NCI-H526 treated with DMSO at 0.1 percent for 48 hours (cell line): ENCODE results near the gene POTEG.
"Not testable (repeated sequence)": the region's sequence is repeated elsewhere in the genome, so short reads cannot be mapped to it uniquely, and the experiment has no call there.

Source experiments
- DNase-seq: peaks from one replicate; lab custom pipeline; 2025; lab: John Stamatoyannopoulos, UW

Gene POTEG

GRCh38 chr14:19434241-19434640 lies at the start of gene POTEG:
Gene POTEG, minus strand, starts transcription at chr14:19434341. Its CDS starts 52 bp downstream, at chr14:19434289.
- DNase-seq: not testable (repeated sequence)

- not testable (repeated sequence) for DNase-seq
These were observed 48.0 kb upstream of the POTEG start for GRCh38 chr14:19482093-19482492.

GRCh38 chr14:19481421-19481820 lies 47.3 kb upstream of the POTEG start:
- not testable (repeated sequence) for DNase-seq

GRCh38 chr14:19480491-19480890 lies 46.4 kb upstream of the POTEG start:
- DNase-seq: not testable (repeated sequence)

GRCh38 chr14:19445761-19446160 lies 11.6 kb upstream of the POTEG start:
- DNase-seq: not testable (repeated sequence)

- not testable (repeated sequence) for DNase-seq
These were observed 5.7 kb upstream of the POTEG start for GRCh38 chr14:19439826-19440225.

- not testable (repeated sequence) for DNase-seq
These were observed 5.1 kb upstream of the POTEG start for GRCh38 chr14:19439219-19439618.

GRCh38 chr14:19437126-19437443 lies 2.9 kb upstream of the POTEG start:
- DNase-seq: not testable (repeated sequence)

GRCh38 chr14:19436311-19437125 lies 2.4 kb upstream of the POTEG start:
- DNase-seq: not testable (repeated sequence)

GRCh38 chr14:19435852-19436251 lies 1.7 kb upstream of the POTEG start:
- not testable (repeated sequence) for DNase-seq

GRCh38 chr14:19434891-19435290 lies 750 bp upstream of the POTEG start:
- not testable (repeated sequence) for DNase-seq

GRCh38 chr14:19433765-19434164 lies 376 bp downstream of the POTEG start:
- DNase-seq: not testable (repeated sequence)

- not testable (repeated sequence) for DNase-seq
These were observed 25.6 kb downstream of the POTEG start for GRCh38 chr14:19408519-19408918.

GRCh38 chr14:19402097-19402496 lies 32.0 kb downstream of the POTEG start:
- not testable (repeated sequence) for DNase-seq

GRCh38 chr14:19394727-19395126 lies 39.4 kb downstream of the POTEG start:
- DNase-seq: not testable (repeated sequence)

- DNase-seq: not testable (repeated sequence)
These were observed 43.9 kb downstream of the POTEG start for GRCh38 chr14:19390230-19390629.

GRCh38 chr14:19388741-19389140 lies 45.4 kb downstream of the POTEG start:
- not testable (repeated sequence) for DNase-seq

- DNase-seq: not testable (repeated sequence)
These were observed 47.1 kb downstream of the POTEG start for GRCh38 chr14:19386996-19387395.

GRCh38 chr14:19386309-19386708 lies 47.8 kb downstream of the POTEG start:
- DNase-seq: not testable (repeated sequence)

- not testable (repeated sequence) for DNase-seq
These were observed 49.9 kb downstream of the POTEG start for GRCh38 chr14:19384088-19384781.

- not testable (repeated sequence) for DNase-seq
These were observed 51.0 kb downstream of the POTEG start for GRCh38 chr14:19383008-19383584.

- DNase-seq: not testable (repeated sequence)
These were observed 54.0 kb downstream of the POTEG start for GRCh38 chr14:19380137-19380536.

- not testable (repeated sequence) for DNase-seq
These were observed 59.7 kb downstream of the POTEG start for GRCh38 chr14:19374451-19374903.
